Kidney epithelial cell (primary cell): ENCODE results near the gene ZDHHC11B. TPM values are rescaled to one million over a fixed set of nuclear protein-coding genes. Genes with fewer than 3 reads are reported as not detected.

ENCODE experiments used
- DNase-seq: peaks from one replicate; pipeline ENCODE4 v3.0.0-alpha.2; 2010; ENCODE audit warnings: low read depth
- H3K27me3 ChIP-seq: 2 replicates; pipeline ENCODE4 v1.6.0; 2011; ENCODE audit warnings: low read length; ENCODE audit not compliant: control insufficient read depth, insufficient read depth
- H3K36me3 ChIP-seq: 2 replicates; pipeline ENCODE4 v1.5.1; 2011; ENCODE audit warnings: low read length; ENCODE audit not compliant: control insufficient read depth, insufficient read depth
- H3K4me3 ChIP-seq: 2 replicates; pipeline ENCODE4 v1.5.1; 2011; ENCODE audit warnings: low read depth, mild to moderate bottlenecking, control low read depth, low read length
- total RNA-seq: library from RNA; depleted of rRNA; stranded (reverse); fragments of >200 nt; gene quantifications from 2 replicates; pipeline ENCODE4 v1.2.3, GENCODE V29; 2015
- TF ChIP-seq, protein P1 (sequence below): IDR thresholded peaks from 2 replicates; pipeline ENCODE4 v1.5.1; 2011; ENCODE audit warnings: mild to moderate bottlenecking, moderate library complexity, low read length, control low read depth, inconsistent platforms; ENCODE audit not compliant: insufficient read depth, poor library complexity, severe bottlenecking

The ZDHHC11B gene
- total RNA-seq, 1 donor from 2014 or later: 0.25 TPM

DNA sequence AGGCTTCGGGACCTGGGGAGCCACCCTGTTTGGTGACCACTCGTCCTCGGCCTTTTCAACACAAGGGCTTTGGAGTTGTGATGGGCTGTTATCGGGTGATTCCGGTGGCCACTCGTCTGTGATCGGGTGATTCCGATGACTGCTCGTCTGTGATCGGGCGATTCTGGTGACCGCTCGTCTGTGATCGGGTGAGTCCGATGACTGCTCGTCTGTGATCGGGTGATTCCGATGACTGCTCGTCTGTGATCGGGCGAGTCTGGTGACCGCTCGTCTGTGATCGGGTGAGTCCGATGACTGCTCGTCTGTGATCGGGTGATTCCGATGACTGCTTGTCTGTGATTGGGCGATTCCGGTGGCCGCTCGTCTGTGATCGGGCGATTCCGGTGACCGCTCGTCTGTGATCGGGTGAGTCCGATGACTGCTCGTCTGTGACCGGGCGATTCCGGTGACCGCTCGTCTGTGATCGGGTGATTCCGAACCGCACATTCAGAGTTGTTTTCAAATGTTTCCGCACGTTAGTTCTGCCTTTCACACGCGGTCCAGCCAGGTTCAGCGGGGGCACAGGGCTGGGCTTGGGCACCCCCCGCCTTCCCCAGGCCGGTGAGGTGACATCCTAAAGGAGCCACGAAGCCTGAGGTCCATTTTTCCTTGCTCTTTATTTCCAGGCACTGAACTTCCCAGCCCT is 121.6 kb downstream of the ZDHHC11B start:
- DNase-seq: no peak
- Histone ChIP-seq H3K36me3 (peaks cover 2% of the 10 kb centered on the region), H3K27me3 (no peaks in the 10 kb centered on the region), H3K4me3 (no peak overlapping the region)
- TF ChIP-seq, protein P1, sequence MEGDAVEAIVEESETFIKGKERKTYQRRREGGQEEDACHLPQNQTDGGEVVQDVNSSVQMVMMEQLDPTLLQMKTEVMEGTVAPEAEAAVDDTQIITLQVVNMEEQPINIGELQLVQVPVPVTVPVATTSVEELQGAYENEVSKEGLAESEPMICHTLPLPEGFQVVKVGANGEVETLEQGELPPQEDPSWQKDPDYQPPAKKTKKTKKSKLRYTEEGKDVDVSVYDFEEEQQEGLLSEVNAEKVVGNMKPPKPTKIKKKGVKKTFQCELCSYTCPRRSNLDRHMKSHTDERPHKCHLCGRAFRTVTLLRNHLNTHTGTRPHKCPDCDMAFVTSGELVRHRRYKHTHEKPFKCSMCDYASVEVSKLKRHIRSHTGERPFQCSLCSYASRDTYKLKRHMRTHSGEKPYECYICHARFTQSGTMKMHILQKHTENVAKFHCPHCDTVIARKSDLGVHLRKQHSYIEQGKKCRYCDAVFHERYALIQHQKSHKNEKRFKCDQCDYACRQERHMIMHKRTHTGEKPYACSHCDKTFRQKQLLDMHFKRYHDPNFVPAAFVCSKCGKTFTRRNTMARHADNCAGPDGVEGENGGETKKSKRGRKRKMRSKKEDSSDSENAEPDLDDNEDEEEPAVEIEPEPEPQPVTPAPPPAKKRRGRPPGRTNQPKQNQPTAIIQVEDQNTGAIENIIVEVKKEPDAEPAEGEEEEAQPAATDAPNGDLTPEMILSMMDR: no peak

DNA sequence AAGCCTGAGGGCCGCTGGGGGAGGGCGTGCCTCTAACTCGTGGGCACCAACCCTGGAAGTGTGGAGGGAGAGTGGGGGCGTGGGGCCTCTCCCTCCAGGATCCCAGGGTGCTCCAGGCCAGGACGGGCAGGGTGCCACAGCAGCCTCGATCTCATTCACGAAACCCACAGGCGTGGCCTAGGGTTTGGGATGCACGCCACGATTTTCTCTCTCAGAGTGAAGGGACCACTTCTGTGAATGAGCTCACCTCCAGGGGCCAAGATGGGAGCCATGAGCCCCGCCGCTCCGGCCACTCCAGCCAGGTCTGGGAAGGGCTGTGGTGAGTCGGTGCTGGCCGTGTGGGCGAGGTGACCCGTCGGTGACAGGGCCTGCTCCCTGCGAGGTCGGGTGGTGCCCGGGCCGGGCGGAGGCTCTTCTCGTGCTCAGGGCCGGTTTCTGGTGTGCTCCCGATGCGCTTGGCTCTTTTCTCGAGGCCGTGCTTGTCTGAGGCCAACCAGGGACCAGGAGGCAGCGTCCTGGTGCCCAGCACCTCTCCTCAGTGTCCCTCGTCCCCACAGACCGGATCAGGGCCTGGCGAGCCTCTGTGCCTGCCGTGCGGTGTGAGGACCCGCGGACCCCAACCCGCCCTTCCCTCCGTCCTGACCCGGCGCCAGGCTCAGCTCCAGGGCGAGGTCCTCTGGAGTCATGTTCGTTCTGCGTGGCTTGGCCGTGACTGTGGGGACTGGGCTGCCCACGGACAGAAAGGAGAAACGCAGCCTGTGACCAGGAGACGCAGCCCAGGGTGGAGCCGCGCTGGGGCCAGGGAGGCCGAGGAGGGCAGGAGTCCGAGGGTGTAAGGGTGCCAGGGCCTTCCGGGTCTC is 122.4 kb downstream of the ZDHHC11B start:
- Histone ChIP-seq H3K4me3 (no peak overlapping the region), H3K27me3 (no peaks in the 10 kb centered on the region), H3K36me3 (peaks cover 2% of the 10 kb centered on the region)
- TF ChIP-seq, protein P1: no peak
- DNase-seq: no peak

DNA sequence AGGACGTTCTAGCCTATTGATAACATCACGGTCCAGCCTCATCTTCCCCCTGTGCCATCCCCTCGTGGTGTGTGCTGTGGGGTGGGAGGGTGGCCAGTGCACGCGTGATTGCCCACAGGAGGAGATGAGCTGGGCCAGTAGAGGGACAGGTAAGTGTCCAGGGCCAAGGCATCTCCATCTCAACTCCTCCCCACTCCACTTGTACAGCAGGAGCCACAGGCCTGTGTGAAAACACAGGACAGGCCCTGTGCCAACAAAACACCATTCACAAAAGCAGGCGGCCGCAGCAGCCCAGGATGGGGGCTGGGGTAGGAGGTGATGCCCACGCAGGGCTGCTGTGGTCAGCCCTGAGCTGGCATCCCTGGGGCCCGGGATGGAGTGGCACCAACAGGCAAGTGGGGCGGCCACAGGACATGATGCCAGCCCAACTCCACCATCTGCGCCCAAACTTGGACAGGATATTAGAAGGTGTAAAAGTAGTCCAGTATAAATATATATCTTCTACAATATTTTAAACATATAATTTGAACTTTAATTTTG is 124.0 kb downstream of the ZDHHC11B start:
- no peak for DNase-seq
- no peaks in the 10 kb centered on the region for H3K27me3 ChIP-seq
- no peak overlapping the region for H3K4me3 ChIP-seq
- TF ChIP-seq, protein P1: no peak
- peaks cover 2% of the 10 kb centered on the region for H3K36me3 ChIP-seq

Other genes with a start within 250 kb of the ZDHHC11B start
- gene CEP72, start 172.4 kb downstream of the ZDHHC11B start, total RNA-seq: 2.7 and 4.8 TPM in 2 replicates
- 1.9 and 2.5 TPM in 2 replicates for gene TPPP, start 91.4 kb downstream of the ZDHHC11B start, total RNA-seq
- 0.68 and 1.3 TPM in 2 replicates for gene ZDHHC11, start 66.3 kb upstream of the ZDHHC11B start, total RNA-seq
- 47.3 and 47.9 TPM in 2 replicates for gene BRD9, start 108.1 kb upstream of the ZDHHC11B start, total RNA-seq
- 7.4 and 10.8 TPM in 2 replicates for gene TRIP13, start 108.2 kb upstream of the ZDHHC11B start, total RNA-seq
- gene NKD2, start 224.1 kb upstream of the ZDHHC11B start, total RNA-seq: 1.0 and 1.7 TPM in 2 replicates